Fibroblast of villous mesenchyme (primary cell): ENCODE data around the gene ELOA. TPM values are rescaled to one million over a fixed set of nuclear protein-coding genes. Genes with fewer than 3 reads are reported as not detected.

ENCODE experiments used
- DNase-seq: peaks from one replicate; pipeline ENCODE4 v3.0.0-alpha.2; 2010; ENCODE audit warnings: low read depth
- H3K4me3 ChIP-seq: 2 replicates; pipeline ENCODE4 v1.5.1; 2011; ENCODE audit warnings: low read depth, mild to moderate bottlenecking, low read length
- CTCF ChIP-seq: IDR thresholded peaks from 2 replicates; pipeline ENCODE4 v1.5.1; 2012; ENCODE audit warnings: low read depth, mild to moderate bottlenecking, low read length; ENCODE audit not compliant: insufficient read depth
- total RNA-seq: library from RNA; depleted of rRNA; stranded (reverse); fragments of >200 nt; gene quantifications from 2 replicates; pipeline ENCODE4 v1.2.3, GENCODE V29; 2012

Gene ELOA
- total RNA-seq, 1 donor = 46.2 TPM

- DNase-seq = no peak
- no peak overlapping the region for H3K4me3 ChIP-seq
- TF ChIP-seq CTCF = no peak
Observed at GRCh38 chr1:23699280-23700179, 43.7 kb upstream of the ELOA start.

GRCh38 chr1:23701310-23701709 is 42.0 kb upstream of the ELOA start:
- TF ChIP-seq CTCF = no peak
- H3K4me3 ChIP-seq = no peak overlapping the region
- no peak for DNase-seq

- TF ChIP-seq CTCF = no peak
- peak; percentile 39 for DNase-seq
- H3K4me3 ChIP-seq = no peak overlapping the region
Observed at GRCh38 chr1:23701996-23702395, 41.3 kb upstream of the ELOA start.

GRCh38 chr1:23704834-23705495 is 38.3 kb upstream of the ELOA start:
- TF ChIP-seq CTCF = no peak
- no peak for DNase-seq

GRCh38 chr1:23709229-23709628 is 34.0 kb upstream of the ELOA start:
- no peak for TF ChIP-seq CTCF
- H3K4me3 ChIP-seq = no peak overlapping the region
- DNase-seq = no peak

More at GRCh38 chr1:23704834-23705495, 38.3 kb upstream of the ELOA start:
- H3K4me3 ChIP-seq = no peak overlapping the region

GRCh38 chr1:23718482-23718881 is 24.8 kb upstream of the ELOA start:
- no peak overlapping the region for H3K4me3 ChIP-seq
- peak; percentile 47 for DNase-seq

More at GRCh38 chr1:23718482-23718881, 24.8 kb upstream of the ELOA start:
- peak; percentile 63 for TF ChIP-seq CTCF
